Upper lobe of right lung (tissue), 1 donor: Measurements from ENCODE around the gene MLLT3. TPM values are rescaled to one million over a fixed set of nuclear protein-coding genes. Genes with fewer than 3 reads are reported as not detected.

ENCODE experiments used
- ATAC-seq: fragments of 200-7000 bp; cut with Tn5 transposase; one replicate; pipeline ENCODE4 v1.9.1; 2020; ENCODE audit warnings: mild to moderate bottlenecking, moderate library complexity
- DNase-seq: peaks from one replicate; pipeline ENCODE4 v3.0.0-alpha.2; 2020
- H3K27ac ChIP-seq: fragments of 200-600 bp; one replicate; pipeline ENCODE4 v1.8.0; 2022
- H3K27me3 ChIP-seq: fragments of 200-600 bp; one replicate; pipeline ENCODE4 v1.8.0; 2022; ENCODE audit warnings: mild to moderate bottlenecking
- H3K36me3 ChIP-seq: fragments of 200-600 bp; one replicate; pipeline ENCODE4 v1.8.0; 2022
- H3K4me1 ChIP-seq: fragments of 200-600 bp; one replicate; pipeline ENCODE4 v1.8.0; 2022
- H3K4me3 ChIP-seq: fragments of 200-600 bp; one replicate; pipeline ENCODE4 v1.8.0; 2022; ENCODE audit warnings: mild to moderate bottlenecking
- H3K9me3 ChIP-seq: fragments of 200-600 bp; one replicate; pipeline ENCODE4 v1.8.0; 2022
- CTCF ChIP-seq: fragments of 200-600 bp; IDR thresholded peaks from one replicate; pipeline ENCODE4 v1.8.0; 2022; ENCODE audit warnings: antibody characterized with exemption
- intact Hi-C: fragments of 100-400 bp; cut with DNase I; formaldehyde crosslinking; loops from one replicate; pipeline ENCODE4 v1.11.0; 2022
- long read RNA-seq: library from polyadenylated mRNA; unstranded; transcript quantifications from one replicate; pipeline ENCODE4 v2.0.0, GENCODE V29; 2021
- total RNA-seq: library from RNA; stranded (reverse); fragmentation: NEBNext Ultra II Directional; extraction: Animal tissue kit (Norgen Biotek cat#: 25700); gene quantifications from one replicate; pipeline ENCODE4 v1.2.1, GENCODE V29; 2021
- donor health status: DM: no; HTN: yes; CAD: no; lungs with severe emphysema.

MLLT3 gene
- total RNA-seq = 15.4 TPM
- long read RNA-seq, full-length matches to known transcripts = 12 of 16 reads
- long read RNA-seq, partial matches to known transcripts = 2 of 16 reads
- long read RNA-seq, other reads (novel, unspliced or antisense) = 2 of 16 reads

GRCh38 chr9:20622330-20623020 is at the start of gene MLLT3:
Gene MLLT3, minus strand, starts transcription at chr9:20622499.
- ATAC-seq = peak; percentile 96
- DNase-seq = peak; percentile 98
- Histone ChIP-seq H3K36me3 (no peaks in the 10 kb centered on the region), H3K4me1 (peaks cover 19% of the 10 kb centered on the region), H3K4me3 (peak within 1 kb of the TSS; percentile 86), H3K27ac (peak within 1 kb of the TSS; percentile 78), H3K9me3 (no peaks in the 10 kb centered on the region), H3K27me3 (no peaks in the 10 kb centered on the region)
- intact Hi-C loops = no loop called here
- TF ChIP-seq CTCF = no peak

- Histone ChIP-seq H3K9me3 (no peaks in the 10 kb centered on the region), H3K36me3 (no peaks in the 10 kb centered on the region), H3K4me3 (no peak overlapping the region), H3K4me1 (no peaks in the 10 kb centered on the region), H3K27me3 (no peaks in the 10 kb centered on the region), H3K27ac (no peak overlapping the region)
- DNase-seq = no peak
- ATAC-seq = no peak
- no peak for TF ChIP-seq CTCF
- intact Hi-C loops = no loop called here
These were observed 49.3 kb upstream of the MLLT3 start for GRCh38 chr9:20671635-20672034.

- H3K36me3 ChIP-seq = no peaks in the 10 kb centered on the region
- no peak for TF ChIP-seq CTCF
- H3K27me3 ChIP-seq = no peaks in the 10 kb centered on the region
- H3K27ac ChIP-seq = no peak overlapping the region
- DNase-seq (no peak), ATAC-seq (no peak)
- no peaks in the 10 kb centered on the region for H3K9me3 ChIP-seq
- intact Hi-C loops = no loop called here
- H3K4me1 ChIP-seq = no peaks in the 10 kb centered on the region
- H3K4me3 ChIP-seq = no peak overlapping the region
These were observed 48.1 kb upstream of the MLLT3 start for GRCh38 chr9:20670395-20670794.

- Histone ChIP-seq H3K9me3 (no peaks in the 10 kb centered on the region), H3K27me3 (no peaks in the 10 kb centered on the region), H3K27ac (no peak overlapping the region), H3K4me1 (no peaks in the 10 kb centered on the region), H3K4me3 (no peak overlapping the region), H3K36me3 (no peaks in the 10 kb centered on the region)
- TF ChIP-seq CTCF = no peak
- ATAC-seq (no peak), DNase-seq (no peak)
- intact Hi-C loops = no loop called here
These were observed 42.2 kb upstream of the MLLT3 start for GRCh38 chr9:20664501-20664900.

GRCh38 chr9:20663133-20663532 is 40.8 kb upstream of the MLLT3 start:
- no peak for TF ChIP-seq CTCF
- ATAC-seq = no peak
- no peaks in the 10 kb centered on the region for H3K4me1 ChIP-seq
- H3K4me3 ChIP-seq = no peak overlapping the region
- no peak overlapping the region for H3K27ac ChIP-seq
- H3K36me3 ChIP-seq = no peaks in the 10 kb centered on the region
- intact Hi-C loops = no loop called here
- DNase-seq = no peak
- no peaks in the 10 kb centered on the region for H3K27me3 ChIP-seq
- no peaks in the 10 kb centered on the region for H3K9me3 ChIP-seq
